ENCODE data around the gene ZFC3H1. TPM values are rescaled to one million over a fixed set of nuclear protein-coding genes. Genes with fewer than 3 reads are reported as not detected.

ZFC3H1 gene
- total and polyA plus RNA-seq, 2 donors (not counting 3 experiments of a cell fraction or from before 2014, with no cell fraction given) = 23.6 to 60.4 TPM

- POLR2A ChIA-PET = no interaction called here
- no peaks in the 10 kb centered on the region for H4K20me1 ChIP-seq (replicated peaks; ENCODE audit: control insufficient read depth, extremely low read depth, insufficient read depth, low read length)
- H3K27me3 ChIP-seq (ENCODE audit: control insufficient read depth in 2 of 2, insufficient read depth in 2 of 2, low read length in 2 of 2) = no peaks in the 10 kb centered on the region
- no peaks in the 10 kb centered on the region for H3K79me2 ChIP-seq (ENCODE audit: control insufficient read depth, insufficient read depth, low read length)
- H3K9ac ChIP-seq (replicated peaks; ENCODE audit: extremely low read depth, insufficient read depth, low read length) = no peak overlapping the region
- no peak overlapping the region for H3K27ac ChIP-seq (ENCODE audit: insufficient read depth, low read depth, low read length)
- H3K4me2 ChIP-seq (ENCODE audit: insufficient read depth, low read length) = no peak overlapping the region
- dilution Hi-C loops (cut with MboI; ENCODE audit: extremely low pct_ligation_motif_present, low sequenced_read_pairs) = no loop called here
- H3K9me1 ChIP-seq (replicated peaks; ENCODE audit: control insufficient read depth, extremely low read depth, insufficient read depth, low read length) = no peaks in the 10 kb centered on the region
- no peak overlapping the region for H2AFZ ChIP-seq (ENCODE audit: low read depth, low read length)
- DNase-seq (ENCODE audit: low read depth, low spot score) = peak; percentile 21
- CTCF ChIA-PET = interaction anchor here (1.3 kb wide), 1 partner anchor 75 kb away, joined by 5 read pairs; no protein-coding TSS in a partner anchor
- FAIRE-seq = no peak
- H3K4me1 ChIP-seq (ENCODE audit: control insufficient read depth, extremely low read depth, insufficient read depth, low read length) = no peaks in the 10 kb centered on the region
- intact Hi-C loops (cut with micrococcal nuclease) = no loop called here
- BruUV-seq (replicated peaks) = no TSS peak
- H3K36me3 ChIP-seq (ENCODE audit: control insufficient read depth in 2 of 2, extremely low read depth in 1 of 2, insufficient read depth in 2 of 2, low read length in 2 of 2) = no peaks in the 10 kb centered on the region
- no peak for TF ChIP-seq EZH2 (IDR thresholded peaks at IDR 0.05; ENCODE audit: borderline replicate concordance, low read depth, low read length, severe bottlenecking)
- TF ChIP-seq GATA2 (IDR thresholded peaks at IDR 0.05; ENCODE audit: insufficient read depth, insufficient read length, low read depth, low read length) = no peak
- no peak for TF ChIP-seq MYC (IDR thresholded peaks at IDR 0.05; ENCODE audit: low read depth, low read length)
- TF ChIP-seq CTCF (IDR thresholded peaks at IDR 0.05; ENCODE audit: extremely low read depth in 1 of 2, insufficient read depth in 1 of 2, low read depth in 1 of 2, low read length in 2 of 2) = no peak
- no peak for TF ChIP-seq FOS (IDR thresholded peaks at IDR 0.05; ENCODE audit: borderline replicate concordance, insufficient read depth, low read length)
- no peak for TF ChIP-seq POLR2AphosphoS5 (IDR thresholded peaks at IDR 0.05; ENCODE audit: insufficient read depth, low read depth, low read length)
- no peak for TF ChIP-seq POLR2A (IDR thresholded peaks at IDR 0.05; ENCODE audit: low read depth, low read length)
- TF ChIP-seq MAX (IDR thresholded peaks at IDR 0.05; ENCODE audit: insufficient read depth, insufficient read length) = no peak
- no peak for TF ChIP-seq JUN (IDR thresholded peaks at IDR 0.05; ENCODE audit: borderline replicate concordance, insufficient read depth, insufficient read length, low read depth)
- H3K9me3 ChIP-seq (replicated peaks; ENCODE audit: control insufficient read depth, insufficient read depth, low read length) = no peaks in the 10 kb centered on the region
- no peak overlapping the region for H3K4me3 ChIP-seq (replicated peaks in 1 of 3; ENCODE audit: insufficient read depth in 1 of 3, low read depth in 1 of 3, low read length in 3 of 3)
Measured at GRCh38 chr12:71671816-71672215, 8.2 kb upstream of the ZFC3H1 start.
